A549 (cell line): ENCODE data around the gene TFDP2.

Experiments
- CTCF ChIP-seq: fragments of >200 bp; sonication (Bioruptor Twin); formaldehyde crosslinking; IDR thresholded peaks from 3 replicates; pipeline ENCODE4 v1.5.1; 2016
- E2F6 ChIP-seq: IDR thresholded peaks from 2 replicates; pipeline ENCODE4 v1.6.1; 2012; ENCODE audit warnings: low read depth, borderline replicate concordance
- EP300 ChIP-seq, 2 experiments: fragments of >200 bp; sonication (Bioruptor Twin); formaldehyde crosslinking; IDR thresholded peaks; 2 replicates in 1 of 2; 3 replicates in 1 of 2; pipeline ENCODE4 v1.6.1; 2016 to 2017
- PBX3 ChIP-seq: IDR thresholded peaks from 2 replicates; pipeline ENCODE4 v1.6.1; 2012
- SMC3 ChIP-seq: fragments of >200 bp; sonication (Bioruptor Twin); formaldehyde crosslinking; IDR thresholded peaks from 3 replicates; pipeline ENCODE4 v1.6.1; 2018; ENCODE audit warnings: inconsistent platforms

GRCh38 chr3:142004025-142004424 is 145.3 kb downstream of the TFDP2 start:
- TF ChIP-seq CTCF (no peak), SMC3 (no peak), PBX3 (no peak), EP300 (IDR thresholded peaks at IDR 0.05) (no peak), E2F6 (no peak)
